ENCODE measurements around the gene RPH3AL.

GRCh38 chr17:337866-338265, 14.7 kb downstream of the RPH3AL start:
- TF ChIP-seq ZFP30 (CRISPR knock-in tag; IDR thresholded peaks at IDR 0.05) (no peak), TCF4 (CRISPR knock-in tag; IDR thresholded peaks at IDR 0.05; ENCODE audit: borderline replicate concordance) (no peak)
